AG04449 (cell line): Measurements from ENCODE around the gene DISC1.

Source experiments
- CTCF ChIA-PET: fragments of 350-600 bp; formaldehyde crosslinking; extraction: SDS; loops from one replicate; lab custom pipeline; 2021; ENCODE audit warnings: antibody characterized with exemption; lab: Yijun Ruan, JAX
- POLR2A ChIA-PET: fragments of 400-600, 350-600 bp; formaldehyde crosslinking; extraction: SDS; loops from one replicate; lab custom pipeline; 2020; ENCODE audit warnings: antibody characterized with exemption, inconsistent platforms; lab: Yijun Ruan, JAX
- DNase-seq: peaks from one replicate; pipeline ENCODE4 v3.0.0-alpha.2; 2010; ENCODE audit warnings: low read depth, low spot score
- H3K4me3 ChIP-seq: 2 replicates; pipeline ENCODE4 v1.5.1; 2011; ENCODE audit warnings: low read depth, mild to moderate bottlenecking, control low read depth, low read length
- CTCF ChIP-seq: IDR thresholded peaks from one replicate; pipeline ENCODE4 v1.5.1; 2011; ENCODE audit warnings: mild to moderate bottlenecking, moderate library complexity, low read length, control low read depth, inconsistent platforms; ENCODE audit not compliant: insufficient read depth; ENCODE audit errors: missing control alignments

Gene DISC1

GRCh38 chr1:231750296-231750695 lies 123.7 kb downstream of the DISC1 start:
- no peak overlapping the region for H3K4me3 ChIP-seq
- no peak for TF ChIP-seq CTCF
- DNase-seq: no peak
- ChIA-PET POLR2A (no interaction called here), CTCF (no interaction called here)

- no peak for DNase-seq
- H3K4me3 ChIP-seq: no peak overlapping the region
- POLR2A ChIA-PET: no interaction called here
- TF ChIP-seq CTCF: no peak
- CTCF ChIA-PET: no interaction called here
These were observed 124.3 kb downstream of the DISC1 start for GRCh38 chr1:231750818-231751362.

GRCh38 chr1:231751415-231751814 lies 124.8 kb downstream of the DISC1 start:
- DNase-seq: no peak
- H3K4me3 ChIP-seq: no peak overlapping the region
- ChIA-PET CTCF (no interaction called here), POLR2A (no interaction called here)
- no peak for TF ChIP-seq CTCF

GRCh38 chr1:231753313-231753712 lies 126.7 kb downstream of the DISC1 start:
- TF ChIP-seq CTCF: no peak
- no peak overlapping the region for H3K4me3 ChIP-seq
- DNase-seq: no peak
- ChIA-PET CTCF (interaction anchor here (0.6 to 1.0 kb wide), 2 partner anchors 9 to 127 kb away, joined by 3 read pairs; partner anchors contain the start of gene DISC1), POLR2A (no interaction called here)

GRCh38 chr1:231757101-231757404 lies 130.5 kb downstream of the DISC1 start:
- no peak for TF ChIP-seq CTCF
- POLR2A ChIA-PET: no interaction called here
- no peak for DNase-seq
- H3K4me3 ChIP-seq: no peak overlapping the region
- CTCF ChIA-PET: interaction anchor here (0.6 to 4.8 kb wide), 44 partner anchors 9 to 1356 kb away, joined by 3 to 74 read pairs (median 4); partner anchors contain the start of gene SIPA1L2

GRCh38 chr1:231757759-231758158 lies 131.2 kb downstream of the DISC1 start:
- ChIA-PET POLR2A (no interaction called here), CTCF (interaction anchor here (0.8 to 4.8 kb wide), 17 partner anchors 9 to 1225 kb away, joined by 3 to 74 read pairs (median 9); no protein-coding TSS in a partner anchor)
- no peak for TF ChIP-seq CTCF
- H3K4me3 ChIP-seq: no peak overlapping the region
- no peak for DNase-seq
